Activated CD8-positive, alpha-beta memory T cell treated with anti-CD3 and anti-CD28 coated beads, Interleukin-2, amount 50 U/mL, for 1 hour (primary cell): ENCODE measurements around the gene FABP1.

Experiments
- DNase-seq: peaks from one replicate; pipeline ENCODE4 v3.0.0-alpha.2; 2020; ENCODE audit errors: extremely low read depth

The FABP1 gene

GRCh38 chr2:88137833-88138232 is 10.0 kb upstream of the FABP1 start:
- no peak for DNase-seq

- DNase-seq: no peak
These were observed 9.0 kb upstream of the FABP1 start for GRCh38 chr2:88136817-88137216.

- DNase-seq: no peak
These were observed 6.0 kb upstream of the FABP1 start for GRCh38 chr2:88133875-88134274.

GRCh38 chr2:88131999-88132368 is 4.1 kb upstream of the FABP1 start:
- DNase-seq: no peak

GRCh38 chr2:88131201-88131998 is 3.5 kb upstream of the FABP1 start:
- DNase-seq: no peak

GRCh38 chr2:88129313-88129959 is 1.6 kb upstream of the FABP1 start:
- DNase-seq: no peak

GRCh38 chr2:88128654-88129312 is 921 bp upstream of the FABP1 start:
- no peak for DNase-seq

- DNase-seq: no peak
These were observed 299 bp downstream of the FABP1 start for GRCh38 chr2:88127638-88127887.

GRCh38 chr2:88126772-88127637 is 857 bp downstream of the FABP1 start:
- no peak for DNase-seq

- no peak for DNase-seq
These were observed 1.7 kb downstream of the FABP1 start for GRCh38 chr2:88125924-88126771.

GRCh38 chr2:88125344-88125923 is 2.4 kb downstream of the FABP1 start:
- no peak for DNase-seq

GRCh38 chr2:88123975-88124917 is 3.6 kb downstream of the FABP1 start:
- DNase-seq: no peak

- no peak for DNase-seq
These were observed 4.5 kb downstream of the FABP1 start for GRCh38 chr2:88123164-88123974.

- DNase-seq: no peak
These were observed 5.5 kb downstream of the FABP1 start for GRCh38 chr2:88122141-88122884.

- no peak for DNase-seq
These were observed 6.2 kb downstream of the FABP1 start for GRCh38 chr2:88121678-88122077.

- no peak for DNase-seq
These were observed 9.9 kb downstream of the FABP1 start for GRCh38 chr2:88117973-88118372.

- no peak for DNase-seq
These were observed 11.0 kb downstream of the FABP1 start for GRCh38 chr2:88116669-88117432.
